NCI-H2196 treated with DMSO at 0.1 percent for 48 hours (cell line): Measurements from ENCODE around the gene RUNDC1.
"Not testable (repeated sequence)": the region's sequence is repeated elsewhere in the genome, so short reads cannot be mapped to it uniquely, and the experiment has no call there.

Experiments
- DNase-seq: peaks from one replicate; lab custom pipeline; 2025; ENCODE audit not compliant: unreplicated experiment; lab: John Stamatoyannopoulos, UW

RUNDC1 gene

GRCh38 chr17:42989726-42990652 is 9.6 kb downstream of the RUNDC1 start:
- DNase-seq = no peak

DNA sequence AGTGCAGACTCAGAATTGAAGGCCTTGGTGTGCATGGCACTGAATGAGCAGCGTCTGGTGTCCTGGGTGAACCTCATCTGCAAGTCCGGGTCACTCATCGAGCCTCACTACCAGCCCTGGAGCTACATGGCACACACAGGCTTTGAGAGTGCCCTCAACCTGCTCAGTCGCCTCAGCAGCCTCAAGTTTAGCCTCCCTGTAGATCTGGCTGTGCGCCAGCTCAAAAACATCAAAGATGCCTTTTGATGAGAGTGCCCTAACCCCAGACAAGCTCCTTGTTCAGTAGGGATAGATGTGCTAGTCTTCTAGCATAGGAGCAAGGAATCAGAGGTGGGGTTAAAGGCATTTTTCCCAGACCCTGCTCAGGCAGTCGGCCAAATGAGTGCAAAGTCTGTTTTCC is 11.1 kb downstream of the RUNDC1 start:
- no peak for DNase-seq

- no peak for DNase-seq
These were observed 12.5 kb downstream of the RUNDC1 start for GRCh38 chr17:42992872-42993271.

- not testable (repeated sequence) for DNase-seq
These were observed 13.5 kb downstream of the RUNDC1 start for GRCh38 chr17:42993913-42994312.

DNA sequence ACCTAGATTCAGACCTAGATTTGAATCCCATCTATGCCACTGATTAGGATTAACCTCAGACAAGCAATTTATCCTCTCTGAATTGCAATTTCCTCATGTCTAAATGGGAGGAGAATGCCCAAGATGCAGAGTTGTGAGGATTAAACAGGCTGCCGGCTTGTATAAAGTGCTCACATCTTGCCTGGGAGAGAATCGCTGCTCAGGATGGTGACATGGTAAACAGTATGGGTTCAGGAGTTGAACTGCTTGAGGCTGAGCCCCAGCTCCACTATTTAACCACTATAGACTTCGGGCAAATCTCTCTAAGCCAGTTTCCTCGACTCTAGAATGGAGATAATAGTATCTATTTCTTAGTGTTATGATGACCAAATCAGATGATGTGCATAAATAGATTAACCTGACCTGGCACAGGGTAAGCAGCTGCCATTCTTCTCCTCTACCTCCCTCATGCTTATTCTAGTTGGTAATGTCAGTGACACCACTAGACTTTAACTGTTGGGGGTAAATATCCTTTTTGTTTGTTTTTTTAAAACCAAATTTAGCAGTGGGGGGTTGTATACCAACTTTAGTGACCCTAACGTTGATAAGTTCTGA is 17.1 kb downstream of the RUNDC1 start:
- DNase-seq = no peak

DNA sequence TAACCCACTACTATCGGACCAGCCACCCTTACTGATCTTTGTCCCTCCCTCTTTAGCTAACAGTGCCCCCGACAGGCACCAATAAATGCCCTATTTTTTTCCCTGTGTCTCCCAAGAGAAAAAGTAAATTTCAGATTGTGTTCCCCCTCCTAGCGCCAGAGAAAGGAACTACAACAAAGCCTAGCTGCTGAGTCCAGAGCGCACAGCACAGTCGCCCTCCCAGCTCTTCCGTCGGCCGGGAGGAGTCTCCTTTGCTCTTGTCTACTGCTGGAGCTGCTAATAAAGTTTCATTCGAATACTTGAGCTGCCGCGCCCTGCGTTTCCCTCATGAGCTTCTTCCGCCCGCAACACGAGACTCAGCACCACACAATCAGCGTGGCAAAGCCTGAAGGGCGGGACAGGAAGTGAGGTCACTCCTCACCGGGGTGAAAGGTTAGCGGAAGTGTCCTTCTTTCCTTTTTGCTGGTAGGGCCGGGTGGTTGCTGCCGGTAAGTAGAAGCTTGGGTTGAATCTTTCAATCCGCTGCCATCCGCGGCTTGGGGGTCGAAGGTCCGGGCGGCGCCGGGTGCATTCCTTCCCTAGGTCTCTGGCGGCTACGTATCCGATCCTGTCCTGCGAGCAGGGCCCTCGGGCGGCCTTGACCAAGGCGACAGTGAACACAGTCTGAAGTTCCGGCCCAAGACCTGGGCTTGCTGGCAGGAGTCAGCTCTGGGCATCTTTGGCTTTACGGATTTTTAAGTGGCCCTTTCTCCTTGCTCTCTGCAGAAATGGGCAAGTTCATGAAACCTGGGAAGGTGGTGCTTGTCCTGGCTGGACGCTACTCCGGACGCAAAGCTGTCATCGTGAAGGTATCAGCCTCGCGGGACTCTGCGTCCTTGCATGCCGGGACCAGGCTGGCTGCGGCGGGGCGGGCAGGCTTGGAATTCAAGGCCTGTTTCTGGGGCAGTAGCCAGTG is 17.9 kb downstream of the RUNDC1 start, which contains the start of gene RPL27:
TSS of gene RPL27 (plus strand) at position 436 of the 955 bp plus-strand sequence. CDS start at position 768, 332 bp downstream.
- peak; percentile 87 for DNase-seq

DNA sequence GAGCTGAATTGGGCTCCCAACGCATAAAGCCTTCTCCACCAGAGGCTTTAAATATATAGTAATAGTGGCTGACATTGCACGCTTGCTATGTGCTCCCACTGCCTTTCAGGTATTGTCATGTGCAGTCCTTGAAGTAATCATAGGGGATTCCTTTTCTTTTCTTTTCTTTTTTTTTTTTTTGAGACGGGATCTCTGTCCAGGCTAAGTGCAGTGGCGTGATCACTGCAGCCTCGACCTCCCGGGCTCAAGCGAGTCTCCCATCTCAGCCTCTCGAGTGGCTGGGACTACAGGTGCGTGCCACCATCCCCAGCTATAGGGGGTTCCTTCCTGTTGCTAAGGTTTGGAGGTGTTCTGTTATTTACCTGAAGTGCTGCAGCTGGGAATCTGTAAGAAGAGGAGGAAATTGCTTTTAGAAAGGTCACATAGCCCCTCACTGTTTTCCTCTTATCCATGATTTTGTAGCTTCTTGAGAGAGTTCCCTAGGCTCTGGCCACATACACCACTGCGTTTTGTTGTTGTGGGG is 18.7 kb downstream of the RUNDC1 start:
- no peak for DNase-seq

- not testable (repeated sequence) for DNase-seq
These were observed 20.5 kb downstream of the RUNDC1 start for GRCh38 chr17:43000894-43001293.

DNA sequence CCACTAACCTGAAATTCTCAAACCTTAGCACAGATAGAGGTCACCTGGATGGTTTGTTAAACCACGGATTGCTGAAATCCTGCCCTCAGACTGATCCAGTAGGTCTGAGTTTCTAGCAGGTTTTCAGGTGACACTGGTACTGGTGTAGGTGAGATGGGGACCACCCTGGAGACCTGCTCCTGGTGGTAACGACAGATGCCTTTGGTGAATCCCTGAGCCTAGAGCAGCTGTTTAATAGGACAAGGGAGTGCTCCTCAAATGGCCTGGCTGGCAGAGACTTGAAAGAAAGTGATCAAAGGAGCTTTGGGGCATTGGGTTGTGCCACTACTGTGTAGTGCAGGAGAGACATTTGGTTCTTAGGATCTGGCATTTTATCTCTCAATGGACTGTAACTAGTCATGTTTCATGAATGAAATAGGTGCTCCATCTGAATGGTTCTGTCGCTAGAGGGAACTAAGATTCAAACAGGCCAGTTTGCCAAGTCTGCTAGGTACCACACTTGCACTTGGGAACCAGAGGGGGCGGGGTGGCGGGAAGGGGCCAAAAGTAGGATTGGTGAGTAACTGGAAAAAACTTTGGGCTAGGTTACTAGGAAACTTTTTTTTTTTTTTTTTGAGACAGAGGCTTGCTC is 23.3 kb downstream of the RUNDC1 start:
- no peak for DNase-seq

GRCh38 chr17:43006639-43007551 is 26.5 kb downstream of the RUNDC1 start, which contains the start of gene IFI35:
Gene IFI35 (plus strand): TSS chr17:43006784. CDS start chr17:43006948, 164 bp downstream.
- peak; percentile 42 for DNase-seq

- no peak for DNase-seq
These were observed 30.4 kb downstream of the RUNDC1 start for GRCh38 chr17:43010667-43011308.

GRCh38 chr17:43011728-43012472 is 31.5 kb downstream of the RUNDC1 start:
- DNase-seq = no peak

DNA sequence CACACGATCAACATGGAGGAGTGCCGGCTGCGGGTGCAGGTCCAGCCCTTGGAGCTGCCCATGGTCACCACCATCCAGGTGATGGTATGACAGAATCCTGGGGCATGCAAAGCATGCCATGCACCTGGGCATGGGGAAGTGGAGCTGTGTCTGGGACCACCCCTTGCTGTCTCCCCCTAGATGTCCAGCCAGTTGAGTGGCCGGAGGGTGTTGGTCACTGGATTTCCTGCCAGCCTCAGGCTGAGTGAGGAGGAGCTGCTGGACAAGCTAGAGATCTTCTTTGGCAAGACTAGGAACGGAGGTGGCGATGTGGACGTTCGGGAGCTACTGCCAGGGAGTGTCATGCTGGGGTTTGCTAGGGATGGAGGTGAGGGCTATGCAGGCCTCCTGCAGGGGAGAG is 32.9 kb downstream of the RUNDC1 start:
- no peak for DNase-seq

DNA sequence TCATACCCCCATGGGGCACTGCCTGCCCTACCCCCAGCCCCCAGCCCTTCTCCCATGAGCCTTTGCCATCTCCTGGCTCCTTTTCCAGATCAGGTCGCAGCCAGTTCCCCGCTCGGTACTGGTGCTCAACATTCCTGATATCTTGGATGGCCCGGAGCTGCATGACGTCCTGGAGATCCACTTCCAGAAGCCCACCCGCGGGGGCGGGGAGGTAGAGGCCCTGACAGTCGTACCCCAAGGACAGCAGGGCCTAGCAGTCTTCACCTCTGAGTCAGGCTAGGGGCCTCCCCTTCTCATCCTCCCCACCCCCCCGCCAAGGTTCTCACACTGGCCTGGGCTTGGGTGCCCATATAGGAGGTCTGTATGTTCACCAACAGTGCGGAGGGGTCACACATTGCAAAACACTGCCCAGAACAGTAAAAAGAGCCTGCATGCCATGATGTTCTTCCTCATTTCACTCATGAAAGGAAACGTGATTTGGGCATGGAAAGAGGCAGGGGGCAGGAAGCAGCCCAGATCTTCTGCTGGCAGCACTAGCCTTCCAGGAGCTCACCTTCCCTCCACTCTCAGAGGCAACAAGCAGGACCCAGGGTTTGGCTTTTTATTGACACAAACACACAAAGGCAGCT is 33.8 kb downstream of the RUNDC1 start:
- DNase-seq = no peak

DNA sequence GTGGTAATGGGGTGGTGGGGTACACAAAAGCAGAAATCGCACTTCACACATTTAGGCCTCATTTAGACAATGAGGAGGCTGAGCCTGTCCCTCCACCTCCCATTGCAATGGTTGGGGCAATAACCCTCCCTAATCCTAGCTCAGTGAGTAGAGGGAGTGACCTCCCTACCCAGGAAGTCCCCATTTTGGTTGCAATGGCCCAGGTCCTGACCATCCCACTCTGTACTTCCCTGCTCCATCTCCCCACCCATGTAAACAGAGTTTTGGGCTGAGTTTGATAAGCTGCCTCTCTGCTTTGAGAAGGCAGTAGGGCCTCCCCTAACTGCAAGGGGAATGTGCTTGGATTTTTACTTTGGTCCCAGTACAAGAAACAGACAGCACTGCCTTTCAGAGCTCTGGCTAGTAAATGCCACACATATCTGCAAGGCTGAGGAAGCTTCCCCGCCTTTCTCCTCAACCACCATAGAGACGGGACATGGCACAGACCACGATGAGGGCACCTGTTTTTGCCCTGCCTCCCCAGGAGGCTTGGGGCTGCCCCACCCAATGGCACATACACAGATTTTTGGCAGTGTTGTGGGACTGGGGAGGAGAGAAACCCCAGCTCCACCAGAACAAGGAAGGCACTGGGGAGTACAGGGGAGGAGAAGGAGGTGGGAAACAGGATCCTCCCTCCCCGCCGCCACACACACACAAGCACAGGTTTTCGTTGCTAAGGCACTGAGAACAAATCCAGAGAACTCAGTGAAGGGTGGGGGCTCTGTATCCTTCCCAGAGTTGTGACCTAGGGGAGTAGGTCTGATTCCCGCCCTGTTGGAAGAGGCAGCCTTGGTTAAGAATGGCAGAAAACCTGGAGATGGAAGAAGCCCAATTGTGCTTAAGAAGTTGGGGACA is 34.5 kb downstream of the RUNDC1 start:
- no peak for DNase-seq

DNA sequence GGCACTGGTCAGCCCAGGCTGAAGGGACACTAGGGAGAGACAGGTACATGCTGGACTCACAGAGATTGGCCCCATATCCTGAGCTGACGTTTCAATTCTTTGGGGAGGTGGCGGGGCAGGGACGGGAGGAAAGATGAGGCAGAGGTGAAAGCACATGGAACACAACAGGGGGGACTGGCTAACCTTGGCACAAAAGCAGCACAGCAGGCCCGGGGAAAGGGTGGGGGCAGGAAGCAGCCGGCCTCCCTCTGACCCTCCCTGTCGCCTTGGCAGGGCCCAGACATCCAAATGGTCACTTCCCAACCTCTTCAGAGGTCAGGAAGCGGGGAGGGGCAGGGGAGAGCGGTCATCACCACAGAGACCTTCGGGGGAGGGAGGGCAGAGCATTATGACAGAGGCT is 35.2 kb downstream of the RUNDC1 start:
- DNase-seq = no peak

DNA sequence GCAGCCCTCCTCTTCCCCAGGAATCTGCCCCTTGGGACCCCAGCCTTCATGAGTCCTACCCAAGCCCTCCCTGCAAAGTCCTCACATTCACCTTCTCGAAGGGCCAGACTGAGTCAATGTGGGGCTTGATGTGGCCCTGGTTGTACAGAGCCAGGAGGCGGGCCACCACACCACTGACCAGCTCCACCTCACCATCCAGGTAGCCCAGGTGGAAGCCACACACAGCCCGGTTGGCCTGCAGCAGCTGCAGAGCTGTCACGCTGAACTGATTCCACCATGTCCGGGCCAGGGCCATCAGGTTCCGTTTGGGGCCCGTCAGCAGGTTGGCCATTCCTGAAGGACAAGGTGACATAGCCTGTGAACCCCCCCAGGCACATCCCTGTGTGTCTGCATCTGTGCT is 35.9 kb downstream of the RUNDC1 start:
- DNase-seq = no peak
